LoVo (cell line): ENCODE data around the gene SKAP1.
"Not testable (repeated sequence)": the region's sequence is repeated elsewhere in the genome, so short reads cannot be mapped to it uniquely, and the experiment has no call there.

Experiments
- DNase-seq: peaks from one replicate; pipeline ENCODE4 v3.0.0-alpha.2; 2016; ENCODE audit warnings: low spot score

The SKAP1 gene

DNA sequence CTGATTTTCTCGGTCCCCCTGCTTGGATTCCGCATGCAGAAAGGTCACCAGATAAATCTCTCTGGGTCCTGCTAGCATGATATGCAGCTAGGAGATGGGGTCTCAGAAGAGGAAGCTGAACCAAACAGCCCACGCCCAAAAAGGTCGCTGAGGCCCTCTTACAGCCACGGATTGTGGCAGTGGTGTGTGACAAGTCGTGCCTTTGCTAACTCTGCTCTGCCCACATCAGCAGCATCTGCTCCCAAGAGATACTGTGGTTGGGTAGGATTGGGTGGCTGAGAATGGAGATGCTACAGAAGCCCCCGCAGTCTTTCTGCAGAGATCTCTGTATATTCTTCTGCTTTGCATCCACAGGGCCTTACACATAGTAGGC is 15.2 kb upstream of the SKAP1 start:
- DNase-seq, result no peak

DNA sequence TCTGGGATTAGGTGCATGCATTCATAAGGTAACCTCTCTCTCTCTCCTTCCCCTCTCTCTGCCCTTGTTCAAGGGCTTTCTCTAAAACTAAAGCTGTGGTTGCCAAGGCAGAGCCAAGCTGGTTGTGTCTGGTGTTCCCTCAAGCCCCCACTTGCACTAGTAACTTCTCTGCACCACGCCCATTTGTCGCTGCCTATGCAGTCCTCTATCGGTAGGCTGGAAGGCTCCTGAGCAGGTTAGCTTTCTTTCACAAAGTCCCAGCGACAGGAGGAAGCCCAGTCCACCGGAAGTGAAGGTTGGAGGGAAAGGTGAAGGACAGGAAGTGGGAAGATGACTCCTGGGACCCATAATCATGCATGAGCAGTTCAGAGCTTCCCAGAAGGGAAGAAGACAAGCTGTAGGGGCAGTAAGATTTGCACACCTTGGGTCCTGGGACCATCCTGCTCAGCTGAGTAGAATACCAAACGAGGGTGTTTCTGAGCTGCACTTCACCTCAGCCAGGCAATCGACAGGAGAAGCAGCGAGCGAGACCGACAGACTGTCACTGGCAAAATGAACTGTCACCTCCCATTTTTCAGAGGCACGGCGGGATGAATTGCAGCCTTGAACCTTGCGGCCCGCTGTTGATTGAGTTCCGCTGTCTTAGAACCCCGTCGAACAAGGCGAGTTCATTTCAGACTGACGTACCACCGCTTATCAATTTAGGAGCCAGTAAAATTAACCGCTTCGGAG is 14.7 kb upstream of the SKAP1 start:
- DNase-seq, result no peak

DNA sequence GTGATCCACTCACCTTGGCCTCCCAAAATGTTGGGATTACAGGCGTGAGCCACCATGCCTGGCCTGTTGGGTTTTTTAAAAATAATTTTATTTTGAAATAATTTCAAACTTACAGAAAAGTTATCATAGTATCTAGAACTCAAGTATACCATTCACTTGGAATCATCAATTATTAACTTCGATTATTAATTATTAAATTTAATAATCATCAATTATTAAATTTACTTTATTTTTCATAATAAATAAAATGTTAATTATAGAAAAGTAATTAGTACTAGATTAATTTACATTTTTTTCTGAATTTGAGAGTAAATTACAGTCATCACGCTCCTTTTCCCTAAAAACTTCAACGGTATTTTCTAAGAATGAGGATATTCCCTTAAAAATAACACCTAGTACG is 13.7 kb upstream of the SKAP1 start:
- no peak for DNase-seq

DNA sequence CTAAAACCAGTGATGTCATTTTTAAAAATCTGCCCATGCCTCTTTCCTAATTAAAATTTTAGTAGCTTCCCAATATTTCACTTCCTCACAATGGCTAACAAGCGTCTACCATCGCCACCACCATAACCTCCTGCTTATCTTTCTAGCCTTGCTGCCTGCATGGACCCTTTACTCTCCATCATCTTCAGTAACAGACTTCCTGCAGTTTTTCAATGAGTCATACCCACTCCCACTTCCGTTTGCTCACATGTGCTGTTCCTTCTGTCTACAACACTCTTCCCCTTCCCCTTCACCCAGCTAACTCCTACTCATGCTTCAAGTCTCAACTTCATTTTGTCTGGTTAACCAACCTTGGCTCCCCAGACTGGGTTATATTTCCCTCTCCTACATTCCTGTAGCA is 12.8 kb upstream of the SKAP1 start:
- DNase-seq, result no peak

DNA sequence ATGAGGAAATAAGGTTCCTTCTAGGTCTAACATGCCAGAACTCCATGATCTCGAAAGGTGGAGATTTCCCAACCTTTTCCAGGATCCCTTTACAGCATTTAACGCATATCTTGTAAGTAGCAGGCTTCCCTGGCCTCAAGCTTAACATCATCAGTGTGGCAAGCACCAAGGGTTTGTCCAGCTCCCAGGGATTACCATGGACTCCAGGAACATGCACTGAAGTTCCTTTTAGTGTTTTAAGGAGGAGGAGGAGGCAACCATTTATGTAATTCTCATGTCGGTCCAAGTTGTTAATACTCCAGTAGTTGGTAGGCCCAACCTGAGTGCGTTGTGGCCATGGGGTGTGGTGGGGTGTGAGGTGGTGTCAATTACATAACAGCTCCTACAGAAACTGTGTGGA is 11.8 kb upstream of the SKAP1 start:
- no peak for DNase-seq

DNA sequence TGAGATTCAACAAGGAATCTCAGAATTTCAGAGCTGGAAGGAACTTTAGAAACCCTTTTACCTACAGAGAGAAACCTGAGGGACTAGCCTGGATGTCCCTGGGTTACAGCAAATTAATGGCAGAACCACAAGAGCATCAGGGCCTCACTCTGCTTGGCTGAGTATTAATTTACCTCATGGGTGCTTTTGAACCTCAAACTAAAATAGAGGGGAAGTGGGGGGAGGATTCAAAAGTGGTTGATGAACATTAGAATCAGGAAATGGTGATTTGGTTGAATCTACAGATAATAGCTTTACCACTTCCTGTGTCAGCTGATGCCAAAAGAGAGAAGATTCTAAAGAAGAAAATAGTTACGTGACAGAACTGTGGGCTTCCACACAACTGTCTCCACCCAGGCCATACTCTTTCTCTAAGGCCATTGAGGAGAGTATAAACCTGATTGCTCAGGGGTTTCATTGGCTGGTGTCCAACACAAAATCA is 11.3 kb upstream of the SKAP1 start:
- no peak for DNase-seq

DNA sequence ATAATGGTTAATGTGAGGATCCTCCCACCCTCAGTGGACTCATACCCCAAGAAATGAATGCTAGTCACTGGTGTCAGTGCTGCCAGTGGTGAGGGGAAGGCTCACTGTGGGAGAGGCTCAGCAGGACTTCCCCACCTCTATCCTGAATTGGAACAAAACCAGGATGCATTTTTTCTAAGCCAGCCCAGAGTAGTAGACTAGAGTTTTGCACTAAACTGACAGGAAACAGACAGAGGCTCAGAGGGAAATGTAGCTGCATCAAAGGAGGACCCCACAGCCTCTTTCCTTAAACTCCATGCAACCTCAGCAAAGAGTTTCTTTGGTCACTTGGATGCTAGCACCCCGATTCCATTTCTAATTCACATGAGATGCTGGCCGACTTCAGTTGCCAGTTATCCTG is 10.7 kb upstream of the SKAP1 start:
- DNase-seq, result no peak

DNA sequence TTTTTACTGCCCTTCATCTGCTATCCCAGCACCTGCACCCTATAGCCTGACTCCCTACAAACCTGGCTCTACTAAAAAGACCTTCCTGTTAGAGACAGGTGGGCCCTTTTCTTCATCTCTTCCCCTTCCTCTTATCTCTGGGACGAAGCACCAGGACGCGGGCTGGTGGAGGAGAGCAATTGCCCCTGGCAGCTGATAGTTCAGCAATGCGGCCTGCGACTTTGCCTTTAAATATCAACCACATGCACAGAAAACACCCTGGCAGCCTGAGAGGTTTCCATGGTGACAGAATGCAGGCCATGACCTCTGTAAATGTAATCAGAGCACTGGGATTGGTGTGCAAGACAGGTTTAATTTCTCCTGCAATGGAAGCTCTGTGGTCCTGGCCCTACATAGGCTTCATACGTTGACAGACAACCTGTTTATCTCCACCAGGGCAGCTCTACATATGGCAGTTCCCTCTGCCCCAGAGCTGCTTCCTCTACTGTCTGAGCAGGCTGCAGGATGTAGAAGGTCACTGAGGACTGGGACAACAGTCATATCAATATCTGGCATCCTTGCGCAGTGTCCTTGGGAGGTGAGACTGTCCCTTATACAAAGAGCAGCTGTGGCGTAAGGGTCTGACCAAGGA is 10.0 kb upstream of the SKAP1 start:
- DNase-seq, result no peak

DNA sequence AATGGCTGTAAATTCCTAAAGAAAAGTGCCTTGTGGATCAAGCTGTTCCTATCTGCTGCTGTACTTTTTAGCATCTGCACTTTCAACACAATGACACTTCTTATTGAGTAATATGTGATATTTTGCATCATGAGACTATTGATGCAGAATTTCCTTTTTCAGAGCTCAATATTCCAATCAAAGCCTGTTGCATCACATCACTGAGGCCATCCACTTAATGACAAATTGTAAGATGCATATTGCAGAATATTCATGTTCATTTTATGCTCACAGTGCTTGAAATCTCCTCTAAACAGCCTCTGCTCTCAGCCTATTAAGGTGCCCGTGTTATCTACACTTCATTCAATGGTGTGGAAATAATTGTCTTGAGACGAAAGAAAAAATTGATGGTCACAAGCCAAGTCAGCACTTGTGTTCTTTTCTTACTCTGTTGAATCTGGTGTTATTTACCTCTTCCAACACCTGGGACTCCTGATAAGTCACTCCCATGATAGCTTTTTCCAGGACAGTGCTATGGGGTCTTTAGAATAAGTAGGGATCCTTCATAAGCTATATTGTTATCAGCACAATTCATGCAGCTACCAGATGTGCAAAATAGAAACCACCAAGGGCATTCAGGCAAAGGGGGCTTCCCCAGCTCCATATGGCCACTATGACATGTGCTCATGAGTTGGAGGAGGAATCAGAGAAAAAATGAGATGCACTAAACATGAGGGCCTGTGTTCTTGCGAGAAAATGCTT is 9.3 kb upstream of the SKAP1 start:
- DNase-seq, result no peak

DNA sequence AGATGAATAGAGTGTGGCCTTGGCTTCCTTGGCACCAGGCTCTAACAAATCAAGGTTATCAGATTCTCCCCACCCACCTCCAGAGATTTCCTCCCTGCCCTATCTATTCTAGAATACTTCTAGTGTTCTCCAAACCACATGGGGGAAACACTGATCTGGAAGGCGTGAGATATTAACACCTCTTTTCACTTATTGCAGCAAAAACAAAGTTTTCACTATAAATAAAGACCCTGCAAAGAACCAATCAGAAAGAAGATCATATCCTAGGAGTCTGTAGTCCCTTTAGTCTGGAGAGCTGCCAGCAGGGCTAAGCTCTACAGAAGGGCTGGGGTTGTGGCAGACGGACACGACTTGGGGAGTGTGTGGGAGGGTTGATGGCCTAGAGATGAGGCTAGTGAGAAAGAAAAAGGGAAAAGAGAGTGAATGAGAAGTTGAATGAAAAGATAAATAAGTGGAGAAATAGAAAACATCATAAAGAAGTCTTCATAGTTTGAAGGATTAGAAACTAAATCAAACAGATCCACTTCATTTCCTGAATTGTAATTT is 8.6 kb upstream of the SKAP1 start:
- DNase-seq, result no peak

DNA sequence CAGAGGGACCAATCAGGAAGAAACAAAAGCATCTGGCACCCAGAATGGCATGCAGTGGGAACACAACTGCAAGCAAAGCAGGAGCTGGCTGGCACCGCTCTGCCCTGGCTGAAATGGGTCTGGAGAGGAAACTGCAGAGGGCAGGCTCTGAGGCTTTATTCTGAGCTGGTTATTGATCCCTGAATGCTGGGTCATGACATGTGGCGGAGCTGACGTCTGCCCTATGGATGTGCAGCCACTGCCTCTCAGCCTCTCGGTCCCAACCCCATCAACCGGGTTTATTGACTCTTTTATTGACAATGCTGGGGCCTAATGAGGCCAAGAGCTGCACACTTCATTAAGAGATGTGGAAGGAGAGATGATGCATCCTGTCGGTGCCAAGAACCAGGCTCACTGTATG is 3.9 kb upstream of the SKAP1 start:
- no peak for DNase-seq

DNA sequence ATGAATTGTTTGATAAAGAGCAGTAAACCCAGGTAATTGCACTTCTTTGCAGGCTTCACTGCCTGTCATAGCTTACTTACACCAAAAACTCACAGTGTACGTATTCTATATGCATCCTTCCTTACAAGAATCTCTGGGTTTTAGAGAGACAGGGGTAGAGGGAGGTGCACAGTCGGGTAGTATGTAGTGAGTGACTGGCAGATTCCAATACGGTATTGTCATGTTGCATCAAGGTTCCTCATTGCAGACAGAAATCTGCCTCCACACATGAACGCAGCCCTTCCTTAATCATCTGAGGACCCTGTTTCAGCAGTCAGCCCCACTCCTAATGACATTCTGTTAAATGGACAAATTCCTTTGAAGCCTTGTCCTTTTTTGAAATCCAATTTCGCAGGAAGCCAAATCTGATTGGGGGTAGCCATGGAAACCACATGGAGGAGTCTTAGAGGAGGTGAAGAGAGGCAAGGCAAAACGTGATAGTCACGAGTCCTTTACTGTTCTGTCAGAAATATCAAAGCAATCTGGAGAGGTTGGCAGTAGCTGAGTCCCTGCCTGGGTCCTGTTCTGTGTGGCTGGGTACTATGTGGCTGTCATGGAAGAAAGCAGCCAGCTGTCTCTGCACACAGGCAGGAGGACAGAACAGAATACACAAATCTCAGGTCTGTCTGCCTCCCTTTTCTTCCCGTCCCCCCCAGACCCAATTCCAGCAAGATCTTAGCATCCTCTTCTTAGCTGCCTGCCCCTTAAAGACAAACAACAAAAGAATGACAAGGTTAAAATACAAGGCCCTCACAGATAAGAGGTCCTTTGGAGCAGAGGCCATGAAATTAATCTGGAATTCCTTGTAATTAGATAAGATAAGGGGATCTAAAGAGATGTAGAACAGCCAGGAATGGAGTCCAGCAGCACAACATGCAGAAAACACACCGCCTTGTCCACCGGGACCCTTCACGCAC is 3.1 kb upstream of the SKAP1 start:
- no peak for DNase-seq

DNA sequence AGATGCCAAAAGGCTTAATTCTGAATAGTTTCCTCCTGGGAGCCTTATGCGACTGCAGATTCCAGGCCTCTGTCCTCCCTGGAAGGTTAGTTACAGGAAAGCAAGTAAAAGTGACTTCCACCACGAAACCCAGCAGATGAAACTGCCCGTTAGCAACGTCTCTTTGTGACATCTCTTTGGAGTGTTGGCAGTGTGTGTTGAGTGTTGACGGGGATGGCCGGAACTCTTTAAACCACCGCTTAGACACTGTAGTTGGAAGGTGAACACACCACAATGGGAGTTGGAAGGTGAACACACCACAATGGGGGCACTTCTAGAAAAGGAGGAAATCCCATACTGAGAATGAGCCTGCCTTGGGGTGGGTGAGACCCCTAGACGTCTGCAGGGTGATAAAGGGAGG is 858 bp downstream of the SKAP1 start:
- no peak for DNase-seq

DNA sequence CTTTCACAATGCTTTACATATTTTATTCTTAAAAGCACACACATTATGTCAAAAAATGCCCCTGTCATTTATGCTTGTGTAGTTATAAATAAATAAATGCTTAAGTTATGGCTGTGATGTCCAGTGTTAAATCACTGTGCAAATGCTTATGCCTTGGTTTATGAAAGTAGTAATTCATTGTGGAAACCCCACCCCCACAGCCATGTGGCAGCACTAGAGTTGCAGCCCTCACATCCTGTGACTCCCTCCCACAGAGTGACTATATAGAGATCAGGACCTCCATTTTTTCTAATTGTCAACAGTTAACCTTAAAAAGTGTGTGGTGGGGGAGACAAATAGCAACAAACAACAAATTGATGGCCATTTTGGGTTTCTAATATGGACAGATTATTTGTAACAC is 2.4 kb downstream of the SKAP1 start:
- DNase-seq, result no peak

DNA sequence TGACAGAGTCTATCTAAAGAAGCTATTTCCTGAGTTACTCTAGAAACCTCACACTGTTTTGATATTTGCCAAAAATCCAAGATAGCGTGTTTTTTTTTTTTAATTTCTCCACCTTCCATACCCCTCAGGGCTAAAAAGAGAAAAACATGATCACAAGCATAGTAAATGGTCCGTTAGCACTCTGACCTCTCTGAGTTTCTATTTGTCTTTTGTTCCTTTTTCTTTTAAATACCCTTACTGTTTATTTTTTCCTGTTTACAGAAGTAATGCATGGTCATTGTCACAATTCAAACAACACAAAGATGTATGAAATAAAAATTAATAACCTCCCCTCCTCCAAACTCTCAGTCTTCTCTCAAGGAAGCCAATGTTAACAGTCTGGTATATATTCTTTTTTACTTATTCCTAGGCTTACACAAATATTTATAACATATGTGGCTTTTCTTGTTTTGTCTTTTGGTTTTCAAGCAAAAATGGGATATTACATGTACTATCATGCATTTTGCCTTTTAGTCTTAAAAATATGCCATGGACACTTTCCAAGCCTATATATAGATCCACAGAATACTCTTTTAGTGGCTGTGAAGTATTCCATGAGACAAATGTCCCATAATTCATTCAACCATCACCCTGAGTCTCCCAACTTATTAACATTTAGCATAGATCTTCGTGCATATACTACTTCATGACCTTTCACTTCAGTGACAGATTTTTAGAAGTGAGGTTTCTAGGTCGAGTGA is 3.1 kb downstream of the SKAP1 start:
- DNase-seq, result no peak

DNA sequence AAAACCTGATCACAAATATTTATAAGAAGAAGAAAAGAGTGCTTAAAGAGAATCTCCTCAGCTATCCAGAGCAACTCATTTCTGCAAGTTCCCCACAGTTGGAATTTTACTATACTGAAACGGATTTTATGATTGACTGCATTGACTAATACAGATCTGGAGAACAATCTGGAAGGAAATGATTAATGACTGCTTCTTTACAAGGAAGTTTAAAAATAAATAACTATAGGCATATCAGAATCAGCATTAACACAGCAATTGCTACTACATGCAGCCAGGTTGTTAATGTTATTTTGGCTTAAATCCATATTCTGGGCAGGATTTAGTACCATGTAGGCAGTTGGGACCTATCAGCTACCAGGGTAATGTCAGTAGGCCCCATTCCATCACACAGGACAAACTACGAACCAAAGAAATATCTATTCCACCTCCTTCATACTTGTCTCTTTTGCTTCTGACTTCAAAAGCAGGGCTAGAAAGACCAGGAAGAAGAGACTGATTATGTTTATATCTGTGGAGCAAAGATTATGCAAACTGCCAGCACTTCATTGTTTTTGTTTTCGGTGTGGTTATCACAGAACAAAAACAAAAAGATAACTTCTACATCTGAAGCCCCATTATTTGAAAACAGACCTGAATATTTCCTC is 3.9 kb downstream of the SKAP1 start:
- no peak for DNase-seq

DNA sequence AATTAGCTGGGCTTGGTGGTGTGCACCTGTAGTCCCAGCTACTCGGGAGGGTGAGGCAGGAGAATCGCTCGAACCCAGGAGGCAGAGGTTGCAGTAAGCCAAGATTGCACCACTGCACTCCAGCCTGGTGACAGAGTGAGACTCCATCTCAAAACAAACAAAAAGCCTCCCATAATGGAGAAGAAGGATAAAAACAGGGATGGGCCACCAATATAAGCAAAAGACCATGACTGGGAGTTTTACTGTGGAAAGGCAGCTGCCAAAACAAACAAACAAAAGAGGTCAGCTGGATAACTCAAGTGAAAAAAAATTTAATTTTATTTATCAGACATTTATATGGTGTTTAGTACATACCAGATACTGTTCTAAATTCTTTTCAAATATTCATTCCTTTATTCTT is 8.0 kb downstream of the SKAP1 start:
- not testable (repeated sequence) for DNase-seq

DNA sequence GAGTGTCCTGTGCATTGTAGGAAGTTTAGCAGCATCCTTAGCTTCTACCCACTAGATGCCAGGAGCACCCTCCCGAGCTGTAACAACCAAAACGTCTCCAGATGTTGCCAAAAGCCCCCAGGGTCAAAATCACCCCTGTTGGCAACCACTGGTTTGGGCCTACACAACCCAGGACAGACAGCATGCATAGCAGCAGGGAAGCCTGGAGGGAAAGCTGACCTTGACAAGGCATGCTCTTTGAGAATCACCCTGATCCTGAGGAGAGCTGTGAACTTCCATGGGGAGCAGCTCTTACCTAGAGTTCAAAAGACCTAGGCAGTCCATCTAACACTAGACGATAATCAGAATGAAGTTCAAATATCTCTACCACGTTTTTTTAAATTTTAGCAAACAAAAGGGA is 9.2 kb downstream of the SKAP1 start:
- DNase-seq, result no peak

DNA sequence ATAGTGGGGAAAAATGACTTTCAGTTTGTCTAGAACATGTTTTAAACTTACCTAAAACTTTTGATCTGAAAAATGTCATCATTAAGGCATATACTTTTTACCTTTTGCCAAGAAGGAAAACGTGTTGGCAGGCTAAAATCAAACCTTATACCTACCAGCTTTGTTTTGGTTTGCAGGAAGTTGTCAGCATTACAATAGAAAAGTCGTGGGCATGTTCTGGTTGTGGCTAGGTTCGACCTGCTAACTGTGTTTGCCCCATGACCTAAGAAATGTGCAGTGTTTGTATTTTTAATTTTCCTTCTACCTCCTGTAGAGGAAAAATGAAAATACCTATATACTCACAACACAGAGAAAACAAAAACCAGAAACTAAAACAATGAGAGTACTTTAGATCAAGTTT is 13.0 kb downstream of the SKAP1 start:
- DNase-seq, result no peak

DNA sequence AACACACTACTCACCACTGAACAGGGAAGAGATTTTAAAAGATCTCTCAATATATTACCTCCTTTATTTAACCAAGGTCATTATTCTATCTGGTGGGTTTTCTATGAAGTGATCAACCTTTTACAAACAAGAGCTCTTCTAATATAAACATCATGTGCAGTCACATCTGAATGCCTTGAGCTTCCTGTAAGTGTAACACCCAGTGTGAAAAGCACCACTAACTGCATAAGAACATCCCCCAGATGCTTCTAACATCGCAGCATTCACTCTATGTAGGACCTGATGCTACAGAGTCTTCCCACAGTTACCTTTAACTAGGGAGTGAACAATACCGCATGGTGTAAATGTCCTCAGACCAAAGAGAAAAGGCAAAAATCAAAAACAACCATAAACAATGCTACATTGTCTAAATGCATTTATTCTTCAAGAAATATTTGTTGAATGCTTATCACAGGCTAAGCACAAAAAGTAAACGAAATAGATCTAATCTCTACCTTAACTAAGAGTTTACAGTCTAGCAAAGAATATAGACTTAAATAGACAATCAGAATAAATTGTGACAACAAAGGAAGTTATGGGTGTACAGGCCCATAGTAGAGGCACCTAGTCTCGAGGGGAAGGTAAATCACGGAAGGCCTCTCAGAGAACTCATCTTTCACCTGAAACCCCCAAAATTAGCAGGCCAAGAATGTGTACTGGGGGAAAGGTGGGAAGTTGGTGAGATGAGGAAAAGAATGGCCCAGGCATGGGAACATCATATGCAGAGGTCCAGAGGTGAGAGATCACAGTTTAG is 16.2 kb downstream of the SKAP1 start:
- no peak for DNase-seq
